Measurements from ENCODE around the gene NAB2. TPM values are rescaled to one million over a fixed set of nuclear protein-coding genes. Genes with fewer than 3 reads are reported as not detected.

Gene NAB2
- total RNA-seq, 1 donor from 2014 or later = 14.0 TPM

GRCh38 chr12:57055824-57056223 lies 33.1 kb upstream of the NAB2 start:
- H3K4me3 Mint-ChIP-seq (ENCODE audit: unreplicated experiment) = no peak overlapping the region

DNA sequence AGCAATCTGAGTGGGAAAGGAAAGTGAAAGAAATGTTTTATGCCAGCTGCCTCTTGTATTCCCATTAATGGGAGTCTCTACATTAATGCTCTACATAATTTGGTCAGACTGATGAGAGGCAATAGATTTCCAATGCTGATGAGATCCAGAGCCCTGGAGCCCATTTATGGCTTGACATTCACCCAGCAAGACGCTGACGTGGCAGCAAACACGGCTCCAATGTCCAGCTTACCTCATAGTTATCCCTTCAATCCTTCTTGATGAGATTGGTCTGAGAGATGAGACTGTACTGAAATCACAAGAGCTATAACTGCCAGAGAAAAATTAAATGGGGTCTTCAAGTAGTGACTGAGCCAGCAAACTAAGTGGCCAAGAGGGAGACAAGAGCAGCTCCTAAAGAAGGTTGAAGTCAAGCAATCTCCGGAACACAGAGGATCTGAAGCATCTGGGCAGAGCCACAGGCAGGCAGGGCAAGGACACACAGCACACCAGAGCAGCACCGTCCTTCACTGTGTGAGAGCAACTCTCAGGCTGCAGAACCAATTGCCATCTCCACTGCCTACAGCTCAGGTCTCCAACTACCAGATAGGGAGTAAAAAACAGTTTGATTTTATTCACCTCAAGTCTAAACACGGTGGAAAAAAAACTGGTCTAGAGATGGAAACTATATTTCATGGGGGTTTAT lies 31.7 kb upstream of the NAB2 start:
- Mint-ChIP-seq H3K4me1 (ENCODE audit: unreplicated experiment) (peaks cover 8% of the 10 kb centered on the region), H3K36me3 (ENCODE audit: low read depth, unreplicated experiment) (no peaks in the 10 kb centered on the region), H3K4me3 (ENCODE audit: unreplicated experiment) (no peak overlapping the region), H3K27ac (ENCODE audit: unreplicated experiment) (no peak overlapping the region), H3K9me3 (ENCODE audit: unreplicated experiment) (no peaks in the 10 kb centered on the region), H3K27me3 (ENCODE audit: unreplicated experiment) (no peaks in the 10 kb centered on the region)
- TF ChIP-seq, protein P1, sequence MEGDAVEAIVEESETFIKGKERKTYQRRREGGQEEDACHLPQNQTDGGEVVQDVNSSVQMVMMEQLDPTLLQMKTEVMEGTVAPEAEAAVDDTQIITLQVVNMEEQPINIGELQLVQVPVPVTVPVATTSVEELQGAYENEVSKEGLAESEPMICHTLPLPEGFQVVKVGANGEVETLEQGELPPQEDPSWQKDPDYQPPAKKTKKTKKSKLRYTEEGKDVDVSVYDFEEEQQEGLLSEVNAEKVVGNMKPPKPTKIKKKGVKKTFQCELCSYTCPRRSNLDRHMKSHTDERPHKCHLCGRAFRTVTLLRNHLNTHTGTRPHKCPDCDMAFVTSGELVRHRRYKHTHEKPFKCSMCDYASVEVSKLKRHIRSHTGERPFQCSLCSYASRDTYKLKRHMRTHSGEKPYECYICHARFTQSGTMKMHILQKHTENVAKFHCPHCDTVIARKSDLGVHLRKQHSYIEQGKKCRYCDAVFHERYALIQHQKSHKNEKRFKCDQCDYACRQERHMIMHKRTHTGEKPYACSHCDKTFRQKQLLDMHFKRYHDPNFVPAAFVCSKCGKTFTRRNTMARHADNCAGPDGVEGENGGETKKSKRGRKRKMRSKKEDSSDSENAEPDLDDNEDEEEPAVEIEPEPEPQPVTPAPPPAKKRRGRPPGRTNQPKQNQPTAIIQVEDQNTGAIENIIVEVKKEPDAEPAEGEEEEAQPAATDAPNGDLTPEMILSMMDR (IDR thresholded peaks at IDR 0.05; ENCODE audit: unreplicated experiment) = no peak
- DNase-seq (ENCODE audit: low spot score) = no peak

More at GRCh38 chr12:57055824-57056223, 33.1 kb upstream of the NAB2 start:
- Mint-ChIP-seq H3K27me3 (ENCODE audit: unreplicated experiment) (no peaks in the 10 kb centered on the region), H3K4me1 (ENCODE audit: unreplicated experiment) (peaks cover 8% of the 10 kb centered on the region), H3K36me3 (ENCODE audit: low read depth, unreplicated experiment) (no peaks in the 10 kb centered on the region), H3K27ac (ENCODE audit: unreplicated experiment) (peak overlapping the region; percentile 30), H3K9me3 (ENCODE audit: unreplicated experiment) (no peaks in the 10 kb centered on the region)
- TF ChIP-seq, protein P1 (IDR thresholded peaks at IDR 0.05; ENCODE audit: unreplicated experiment) = no peak
- DNase-seq (ENCODE audit: low spot score) = no peak

GRCh38 chr12:57058454-57058853 lies 30.5 kb upstream of the NAB2 start:
- TF ChIP-seq, protein P1 (IDR thresholded peaks at IDR 0.05; ENCODE audit: unreplicated experiment) = no peak
- no peaks in the 10 kb centered on the region for H3K27me3 Mint-ChIP-seq (ENCODE audit: unreplicated experiment)
- no peak overlapping the region for H3K4me3 Mint-ChIP-seq (ENCODE audit: unreplicated experiment)
- H3K36me3 Mint-ChIP-seq (ENCODE audit: low read depth, unreplicated experiment) = no peaks in the 10 kb centered on the region
- DNase-seq (ENCODE audit: low spot score) = no peak
- H3K9me3 Mint-ChIP-seq (ENCODE audit: unreplicated experiment) = no peaks in the 10 kb centered on the region
- peak overlapping the region; percentile 73 for H3K27ac Mint-ChIP-seq (ENCODE audit: unreplicated experiment)
- peaks cover 8% of the 10 kb centered on the region for H3K4me1 Mint-ChIP-seq (ENCODE audit: unreplicated experiment)

GRCh38 chr12:57063991-57064685 lies 24.8 kb upstream of the NAB2 start:
- no peaks in the 10 kb centered on the region for H3K9me3 Mint-ChIP-seq (ENCODE audit: unreplicated experiment)
- no peak overlapping the region for H3K27ac Mint-ChIP-seq (ENCODE audit: unreplicated experiment)
- TF ChIP-seq, protein P1 (IDR thresholded peaks at IDR 0.05; ENCODE audit: unreplicated experiment) = no peak
- no peak for DNase-seq (ENCODE audit: low spot score)
- peaks cover 9% of the 10 kb centered on the region for H3K36me3 Mint-ChIP-seq (ENCODE audit: low read depth, unreplicated experiment)
- H3K4me3 Mint-ChIP-seq (ENCODE audit: unreplicated experiment) = no peak overlapping the region
- no peaks in the 10 kb centered on the region for H3K27me3 Mint-ChIP-seq (ENCODE audit: unreplicated experiment)
- no peaks in the 10 kb centered on the region for H3K4me1 Mint-ChIP-seq (ENCODE audit: unreplicated experiment)

DNA sequence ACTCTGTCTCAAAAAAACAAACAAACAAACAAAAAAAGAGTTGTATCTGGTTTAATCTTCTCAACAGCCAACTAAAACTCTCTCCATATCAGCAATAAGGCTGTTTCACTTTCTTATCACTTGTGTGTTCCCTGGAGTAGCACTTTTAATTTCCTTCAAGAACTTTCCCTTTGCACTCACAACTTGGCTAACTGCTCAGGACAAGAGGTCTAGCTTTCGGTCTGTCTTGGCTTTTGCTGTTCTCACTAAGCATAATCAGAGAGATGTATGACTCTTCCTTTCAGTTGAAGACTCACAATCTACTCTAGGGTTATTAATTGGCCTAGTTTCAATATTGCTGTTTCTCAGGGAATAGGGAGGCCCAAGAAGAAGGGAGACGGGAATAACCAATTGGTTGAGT lies 22.7 kb upstream of the NAB2 start:
- no peak overlapping the region for H3K4me3 Mint-ChIP-seq (ENCODE audit: unreplicated experiment)
- peaks cover 3% of the 10 kb centered on the region for H3K4me1 Mint-ChIP-seq (ENCODE audit: unreplicated experiment)
- H3K9me3 Mint-ChIP-seq (ENCODE audit: unreplicated experiment) = no peaks in the 10 kb centered on the region
- H3K27ac Mint-ChIP-seq (ENCODE audit: unreplicated experiment) = no peak overlapping the region
- TF ChIP-seq, protein P1 (IDR thresholded peaks at IDR 0.05; ENCODE audit: unreplicated experiment) = no peak
- no peaks in the 10 kb centered on the region for H3K27me3 Mint-ChIP-seq (ENCODE audit: unreplicated experiment)
- H3K36me3 Mint-ChIP-seq (ENCODE audit: low read depth, unreplicated experiment) = peaks cover 9% of the 10 kb centered on the region
- DNase-seq (ENCODE audit: low spot score) = no peak

Data from endothelial cell (in vitro differentiated cells).